Aorta (tissue), 5 donors: ENCODE results near the gene DPP8. TPM values are rescaled to one million over a fixed set of nuclear protein-coding genes. Genes with fewer than 3 reads are reported as not detected.

Source experiments
- ATAC-seq: fragments of 200-7000 bp; cut with Tn5 transposase; one replicate; pipeline ENCODE4 v1.9.1; 2022; ENCODE audit warnings: moderate library complexity; ENCODE audit not compliant: low FRiP score
- DNase-seq, 2 donors: peaks; one replicate each; pipeline ENCODE4 v3.0.0-alpha.2; 2020
- H3K27ac ChIP-seq, 2 donors: one replicate each; pipeline ENCODE4 v1.5.1; 2013; ENCODE audit warnings: low read length in 2 of 2, mild to moderate bottlenecking in 2 of 2, moderate library complexity in 2 of 2, control low read depth in 1 of 2, inconsistent platforms in 1 of 2, low read depth in 1 of 2
- H3K27me3 ChIP-seq, 2 donors: one replicate each; pipeline ENCODE4 v1.6.1; 2013; ENCODE audit warnings: control low read depth in 1 of 2, low read length in 1 of 2, mild to moderate bottlenecking in 1 of 2, moderate library complexity in 1 of 2; ENCODE audit not compliant: insufficient read depth in 2 of 2, control insufficient read depth in 1 of 2
- H3K36me3 ChIP-seq, 2 donors: one replicate each; pipeline ENCODE4 v1.6.1; 2013; ENCODE audit warnings: control low read depth in 1 of 2, low read length in 1 of 2, mild to moderate bottlenecking in 1 of 2; ENCODE audit not compliant: insufficient read depth in 2 of 2, control insufficient read depth in 1 of 2
- H3K4me1 ChIP-seq, 2 donors: one replicate each; pipeline ENCODE4 v1.6.1; 2013; ENCODE audit warnings: low read length in 2 of 2, control low read depth in 1 of 2, mild to moderate bottlenecking in 1 of 2, moderate library complexity in 1 of 2; ENCODE audit not compliant: insufficient read depth in 2 of 2, control insufficient read depth in 1 of 2
- H3K4me3 ChIP-seq, 2 donors: one replicate each; pipeline ENCODE4 v1.5.1; 2013; ENCODE audit warnings: low read length in 2 of 2, control low read depth in 1 of 2, mild to moderate bottlenecking in 1 of 2
- H3K9me3 ChIP-seq: one replicate; pipeline ENCODE4 v1.6.1; 2013; ENCODE audit warnings: mild to moderate bottlenecking, low read length; ENCODE audit not compliant: control insufficient read depth
- WGBS, 2 donors: extraction: QIAGEN DNeasy Blood & Tissue Kit; methylation state at CpG; one replicate each; pipeline ENCODE4 v1.1.7; 2013; 5-methylcytosine and 5-hydroxymethylcytosine counted together
- intact Hi-C, 2 donors: fragments of 100-400 bp; cut with DNase I; formaldehyde crosslinking; loops; one replicate each; pipeline versions ENCODE4 v1.14.2 to v1.15.0; 2022
- polyA plus RNA-seq, 2 donors: library from polyadenylated mRNA; stranded (reverse); fragments of 200-250 nt; gene quantifications; one replicate each; pipeline ENCODE4 v1.2.3, GENCODE V29; 2013
- total RNA-seq, 2 donors: library from RNA; stranded (reverse); fragmentation: NEBNext Ultra II Directional; extraction: Animal tissue kit (Norgen Biotek cat#: 25700); gene quantifications; one replicate each; pipeline ENCODE4 v1.2.1, GENCODE V29; 2021
- donor health status: healthy with polysubstance abuse.
- donor health status: Bipolar disorder and iron deficiency.
- donor health status: DM: no; HTN: no; CAD: no.
- donor health status: DM: no; HTN: no; CAD: no.
- donor health status: DM: yes; HTN: yes; CAD: no.

Gene DPP8
- total and polyA plus RNA-seq, 4 donors: 10.6 to 43.7 (median 25.6) TPM

DNA sequence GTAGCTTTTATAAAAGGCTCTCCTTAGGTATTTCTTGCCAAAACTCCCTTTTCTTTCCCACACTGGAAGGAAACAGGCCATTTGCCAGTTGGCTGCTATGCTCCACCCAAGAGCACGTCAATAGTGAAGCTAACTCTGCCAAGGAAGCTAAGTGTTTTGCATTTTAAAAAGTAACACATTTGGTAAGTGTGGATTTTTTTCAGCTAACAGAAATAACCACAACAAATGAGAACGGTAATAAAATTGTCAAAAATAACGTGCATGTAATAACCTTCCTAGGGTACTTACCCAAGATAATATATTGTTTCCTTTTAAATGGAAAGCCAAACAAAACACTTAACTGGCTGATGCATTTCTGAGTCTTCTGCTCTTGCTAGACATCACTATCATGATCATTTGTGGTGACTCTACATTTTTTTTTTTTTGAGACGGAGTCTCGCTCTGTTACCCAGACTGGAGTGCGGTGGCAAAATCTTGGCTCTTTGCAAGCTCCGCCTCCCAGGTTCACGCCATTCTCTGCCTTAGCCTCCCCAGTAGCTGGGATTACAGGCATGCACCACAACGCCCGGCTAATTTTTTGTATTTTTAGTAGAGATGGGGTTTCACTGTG, 4.6 kb downstream of the DPP8 start:
- intact Hi-C loops: no loop called here
- peak overlapping the region in 1 of 2 donors; percentile 23 for H3K4me3 ChIP-seq
- peak in 1 of 2 donors; percentile 74 for DNase-seq
- H3K36me3 ChIP-seq: no peaks in the 10 kb centered on the region
- WGBS, 2 donors: 1 to 3% methylated on average over 10 of the region's 10 CpGs
- ATAC-seq: peak; percentile 79
- no peak overlapping the region for H3K27ac ChIP-seq
- H3K9me3 ChIP-seq: no peaks in the 10 kb centered on the region
- no peaks in the 10 kb centered on the region for H3K27me3 ChIP-seq
- peaks cover 0 to 10% of the 10 kb centered on the region in 2 donors for H3K4me1 ChIP-seq

DNA sequence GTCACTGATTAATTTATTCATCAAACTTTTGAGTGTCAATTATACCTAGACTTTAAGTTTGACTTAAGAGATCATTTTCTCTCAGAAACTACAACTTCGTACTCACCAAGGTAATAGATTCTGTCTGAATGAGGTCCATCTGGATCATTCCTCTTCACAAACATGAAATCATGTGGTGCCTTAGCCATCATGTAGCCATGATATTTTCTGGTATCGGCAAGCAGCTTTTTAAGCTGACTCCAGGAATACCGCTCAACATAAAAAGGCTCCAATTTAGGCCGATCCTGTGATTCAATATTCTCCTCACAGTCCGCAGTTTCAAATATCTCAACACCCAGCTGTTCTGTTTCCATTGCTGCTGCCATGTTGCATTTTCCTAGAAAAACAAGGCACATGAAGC, 5.3 kb downstream of the DPP8 start:
- no peaks in the 10 kb centered on the region for H3K36me3 ChIP-seq
- DNase-seq (no peak), ATAC-seq (peak; percentile 50)
- peak overlapping the region in 1 of 2 donors; percentile 11 for H3K4me3 ChIP-seq
- intact Hi-C loops: no loop called here
- H3K9me3 ChIP-seq: no peaks in the 10 kb centered on the region
- H3K27me3 ChIP-seq: no peaks in the 10 kb centered on the region
- WGBS, 2 donors: 51 to 62% methylated on average over 5 of the region's 5 CpGs
- H3K4me1 ChIP-seq: peaks cover 0 to 10% of the 10 kb centered on the region in 2 donors
- no peak overlapping the region for H3K27ac ChIP-seq

GRCh38 chr15:65509321-65509720, 8.2 kb downstream of the DPP8 start:
- ATAC-seq (no peak), DNase-seq (no peak)
- no peaks in the 10 kb centered on the region for H3K36me3 ChIP-seq
- intact Hi-C loops: no loop called here
- H3K27ac ChIP-seq: no peak overlapping the region
- H3K4me3 ChIP-seq: no peak overlapping the region
- WGBS, 2 donors: 90 to 91% methylated on average over 2 of the region's 2 CpGs
- peaks cover 0 to 5% of the 10 kb centered on the region in 2 donors for H3K4me1 ChIP-seq
- no peaks in the 10 kb centered on the region for H3K27me3 ChIP-seq
- H3K9me3 ChIP-seq: no peaks in the 10 kb centered on the region

GRCh38 chr15:65494076-65494475, 23.4 kb downstream of the DPP8 start:
- Histone ChIP-seq H3K4me3 (no peak overlapping the region), H3K4me1 (no peaks in the 10 kb centered on the region), H3K9me3 (no peaks in the 10 kb centered on the region), H3K27me3 (no peaks in the 10 kb centered on the region), H3K27ac (no peak overlapping the region), H3K36me3 (peaks cover 0 to 3% of the 10 kb centered on the region in 2 donors)
- intact Hi-C loops: no loop called here
- no peak for ATAC-seq
- no peak for DNase-seq
- WGBS, 2 donors: 86 to 89% methylated on average over 4 of the region's 4 CpGs

DNA sequence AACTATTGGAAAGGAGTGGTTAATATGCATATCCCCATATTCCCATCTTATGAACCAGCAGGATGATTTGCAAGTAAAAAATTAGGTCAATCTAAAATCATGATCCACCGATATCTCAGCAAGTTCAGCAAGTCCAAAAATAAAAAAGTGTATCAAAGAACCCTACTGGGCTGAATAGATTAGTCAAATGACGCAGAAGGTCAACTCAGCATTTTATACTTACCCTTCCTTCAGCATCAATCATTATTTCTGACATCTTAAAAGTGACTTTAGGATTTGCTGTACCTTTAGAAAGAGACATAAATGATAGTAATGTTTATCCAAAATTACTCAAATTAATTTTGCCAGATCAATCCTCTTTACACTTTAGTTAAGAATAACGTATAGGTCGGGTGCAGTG, 32.6 kb downstream of the DPP8 start:
- H3K27me3 ChIP-seq: no peaks in the 10 kb centered on the region
- no peak for DNase-seq
- WGBS, 2 donors: 94% methylated on average over 4 of the region's 4 CpGs
- no peak for ATAC-seq
- no peak overlapping the region for H3K4me3 ChIP-seq
- no peak overlapping the region for H3K27ac ChIP-seq
- intact Hi-C loops: no loop called here
- H3K9me3 ChIP-seq: no peaks in the 10 kb centered on the region
- H3K36me3 ChIP-seq: peaks cover 3% of the 10 kb centered on the region in 2 donors
- H3K4me1 ChIP-seq: no peaks in the 10 kb centered on the region

GRCh38 chr15:65476903-65477302, 40.6 kb downstream of the DPP8 start:
- Histone ChIP-seq H3K4me3 (no peak overlapping the region), H3K27me3 (no peaks in the 10 kb centered on the region), H3K36me3 (peaks cover 3 to 7% of the 10 kb centered on the region in 2 donors), H3K4me1 (no peaks in the 10 kb centered on the region), H3K9me3 (no peaks in the 10 kb centered on the region), H3K27ac (no peak overlapping the region)
- ATAC-seq (no peak), DNase-seq (no peak)
- intact Hi-C loops: no loop called here
- 94% methylated on average over 5 of the region's 5 CpGs for WGBS, 2 donors

DNA sequence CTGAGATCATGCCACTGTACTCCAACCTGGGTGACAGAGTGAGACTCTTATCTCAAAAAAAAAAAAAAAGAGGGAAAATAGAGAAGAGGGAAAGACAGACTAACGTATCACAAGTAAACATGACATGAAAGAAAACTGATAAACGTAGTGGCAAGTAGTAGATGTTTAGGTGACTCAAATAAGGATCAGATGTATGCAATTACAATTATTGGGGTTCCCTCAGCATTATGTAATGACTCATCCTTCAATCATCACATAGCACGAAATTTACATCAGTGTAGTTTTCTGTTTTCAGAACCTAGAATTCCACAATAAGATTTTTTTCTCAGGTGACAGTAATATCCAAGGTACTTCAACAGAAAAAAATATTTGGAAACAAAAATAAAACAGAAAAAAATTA, 46.6 kb downstream of the DPP8 start:
- no peak overlapping the region for H3K27ac ChIP-seq
- H3K27me3 ChIP-seq: no peaks in the 10 kb centered on the region
- H3K4me1 ChIP-seq: no peaks in the 10 kb centered on the region
- no peaks in the 10 kb centered on the region for H3K9me3 ChIP-seq
- no peak for ATAC-seq
- H3K36me3 ChIP-seq: peaks cover 3 to 12% of the 10 kb centered on the region in 2 donors
- intact Hi-C loops: no loop called here
- DNase-seq: no peak
- 83 to 84% methylated on average over 3 of the region's 3 CpGs for WGBS, 2 donors
- no peak overlapping the region for H3K4me3 ChIP-seq

DNA sequence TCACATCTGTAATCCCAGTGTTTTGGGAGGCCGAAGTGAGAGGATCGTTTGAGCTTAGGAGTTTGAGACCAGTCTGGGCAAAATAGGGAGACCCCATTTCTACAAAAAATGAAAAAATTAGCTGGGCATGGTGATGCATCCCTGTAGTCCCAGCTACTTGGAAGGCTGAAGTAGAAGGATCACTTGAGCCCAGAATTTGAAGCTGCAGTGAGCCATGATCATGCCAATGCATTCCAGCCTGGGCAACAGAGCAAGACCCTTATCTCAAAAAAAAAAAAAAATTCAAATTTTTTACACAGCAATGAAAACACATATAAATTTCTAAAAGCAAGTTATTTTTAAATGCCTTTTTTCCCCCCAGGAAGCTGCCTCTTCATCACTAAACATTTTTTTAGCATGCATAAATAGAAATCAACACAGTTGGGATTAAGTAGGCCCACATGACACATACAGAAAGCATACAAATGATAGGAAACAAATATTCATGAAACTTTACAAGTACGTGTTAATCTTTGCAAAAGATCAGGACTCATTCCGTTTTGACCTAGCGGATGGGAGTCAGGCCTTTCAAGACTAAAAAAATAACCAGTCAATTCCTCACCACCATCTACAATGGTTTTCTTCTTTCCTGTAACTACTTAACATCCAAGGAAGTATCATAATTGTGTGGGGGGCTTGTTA, 49.1 kb downstream of the DPP8 start:
- intact Hi-C loops: no loop called here
- H3K27me3 ChIP-seq: no peaks in the 10 kb centered on the region

GRCh38 chr15:65466901-65467300, 50.6 kb downstream of the DPP8 start:
- H3K4me3 ChIP-seq: no peak overlapping the region
- H3K27me3 ChIP-seq: no peaks in the 10 kb centered on the region
- H3K9me3 ChIP-seq: no peaks in the 10 kb centered on the region
- intact Hi-C loops: no loop called here
- ATAC-seq (no peak), DNase-seq (no peak)
- H3K4me1 ChIP-seq: no peaks in the 10 kb centered on the region
- H3K36me3 ChIP-seq: peaks cover 5 to 6% of the 10 kb centered on the region in 2 donors
- WGBS, 2 donors: 87 to 91% methylated on average over 3 of the region's 3 CpGs
- no peak overlapping the region for H3K27ac ChIP-seq

More for the DNA sequence above, 49.1 kb downstream of the DPP8 start:
- ATAC-seq: no peak
- peaks cover 6 to 12% of the 10 kb centered on the region in 2 donors for H3K36me3 ChIP-seq
- no peaks in the 10 kb centered on the region for H3K9me3 ChIP-seq
- H3K27ac ChIP-seq: no peak overlapping the region
- 44 to 57% methylated on average over 5 of the region's 5 CpGs for WGBS, 2 donors
- H3K4me3 ChIP-seq: no peak overlapping the region
- H3K4me1 ChIP-seq: no peaks in the 10 kb centered on the region
- DNase-seq: no peak
